ENCODE measurements around the gene VCL. TPM values are rescaled to one million over a fixed set of nuclear protein-coding genes. Genes with fewer than 3 reads are reported as not detected.
"Not testable (repeated sequence)": the region's sequence is repeated elsewhere in the genome, so short reads cannot be mapped to it uniquely, and the experiment has no call there.

VCL gene
- total RNA-seq, 1 experiment from 2014 or later = 176 TPM

DNA sequence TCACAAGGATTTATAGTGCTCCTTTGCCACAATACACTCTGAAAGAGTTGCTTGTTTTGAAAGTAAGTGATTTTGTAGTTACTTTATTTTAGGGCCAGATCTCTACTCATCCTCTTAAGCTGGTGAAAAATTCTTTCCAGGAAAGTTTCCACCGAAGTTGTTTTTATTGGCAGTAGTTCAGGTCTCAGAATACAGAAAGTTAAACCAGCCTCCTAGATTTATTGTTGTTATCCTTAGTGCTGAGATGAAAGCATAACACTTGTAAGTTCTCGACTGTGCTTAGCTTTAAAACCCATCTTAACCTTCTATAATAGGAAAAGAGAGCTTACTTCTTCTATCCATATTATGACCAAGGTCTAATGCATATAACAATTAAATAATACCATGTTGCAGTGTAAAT is 147.2 kb downstream of the VCL start:
- intact Hi-C loops (cut with micrococcal nuclease; ENCODE audit: unreplicated experiment) = no loop called here
- TF ChIP-seq EZH2 (IDR thresholded peaks at IDR 0.05; ENCODE audit: borderline replicate concordance, low read depth, low read length, poor library complexity, severe bottlenecking) = no peak
- no peak for TF ChIP-seq CTCF (conservative IDR thresholded peaks at IDR 0.05; ENCODE audit: low read depth, low read length)
- H3K36me3 ChIP-seq (ENCODE audit: insufficient read depth, low read length, poor library complexity, severe bottlenecking) = no peaks in the 10 kb centered on the region
- H3K27ac ChIP-seq (ENCODE audit: low read depth, low read length, poor library complexity, severe bottlenecking) = no peak overlapping the region
- H3K4me3 ChIP-seq (ENCODE audit: low read depth, low read length, poor library complexity, severe bottlenecking) = no peak overlapping the region
- peaks cover 12% of the 10 kb centered on the region for H3K4me1 ChIP-seq (ENCODE audit: insufficient read depth, low read length, poor library complexity, severe bottlenecking)
- CTCF ChIA-PET = no interaction called here
- H3K27me3 ChIP-seq (replicated peaks; ENCODE audit: insufficient read depth, low read depth, low read length, poor library complexity) = no peaks in the 10 kb centered on the region
- no TSS peak for BruUV-seq (replicated peaks)
- no peaks in the 10 kb centered on the region for H3K9me3 ChIP-seq (ENCODE audit: low read depth, low read length, poor library complexity, severe bottlenecking)
- no peak for DNase-seq (ENCODE audit: low spot score)
- POLR2A ChIA-PET (ENCODE audit: low non-redundant PET) = no interaction called here

GRCh38 chr10:74146980-74147379 is 149.1 kb downstream of the VCL start:
- H3K4me3 ChIP-seq (ENCODE audit: low read depth, low read length, poor library complexity, severe bottlenecking); H3K36me3 ChIP-seq (ENCODE audit: insufficient read depth, low read length, poor library complexity, severe bottlenecking); DNase-seq (ENCODE audit: low spot score); POLR2A ChIA-PET (ENCODE audit: low non-redundant PET); H3K9me3 ChIP-seq (ENCODE audit: low read depth, low read length, poor library complexity, severe bottlenecking); H3K27ac ChIP-seq (ENCODE audit: low read depth, low read length, poor library complexity, severe bottlenecking); CTCF ChIA-PET; H3K27me3 ChIP-seq (replicated peaks; ENCODE audit: insufficient read depth, low read depth, low read length, poor library complexity); BruUV-seq (replicated peaks); intact Hi-C loops (cut with micrococcal nuclease; ENCODE audit: unreplicated experiment): not testable (repeated sequence)
- peaks cover 15% of the 10 kb centered on the region for H3K4me1 ChIP-seq (ENCODE audit: insufficient read depth, low read length, poor library complexity, severe bottlenecking)

- CTCF ChIA-PET = no interaction called here
- H3K36me3 ChIP-seq (ENCODE audit: insufficient read depth, low read length, poor library complexity, severe bottlenecking) = no peaks in the 10 kb centered on the region
- no peak for DNase-seq (ENCODE audit: low spot score)
- TF ChIP-seq EZH2 (IDR thresholded peaks at IDR 0.05; ENCODE audit: borderline replicate concordance, low read depth, low read length, poor library complexity, severe bottlenecking) (no peak), CTCF (conservative IDR thresholded peaks at IDR 0.05; ENCODE audit: low read depth, low read length) (no peak)
- peaks cover 30% of the 10 kb centered on the region for H3K4me1 ChIP-seq (ENCODE audit: insufficient read depth, low read length, poor library complexity, severe bottlenecking)
- H3K4me3 ChIP-seq (ENCODE audit: low read depth, low read length, poor library complexity, severe bottlenecking) = peak within 1 kb of the TSS; percentile 83
- no TSS peak for BruUV-seq (replicated peaks)
- POLR2A ChIA-PET (ENCODE audit: low non-redundant PET) = interaction anchor here (0.7 kb wide), 1 partner anchor 964 kb away, joined by 3 read pairs; no protein-coding TSS in a partner anchor
- H3K27me3 ChIP-seq (replicated peaks; ENCODE audit: insufficient read depth, low read depth, low read length, poor library complexity) = no peaks in the 10 kb centered on the region
- H3K27ac ChIP-seq (ENCODE audit: low read depth, low read length, poor library complexity, severe bottlenecking) = peak within 1 kb of the TSS; percentile 96
- no peaks in the 10 kb centered on the region for H3K9me3 ChIP-seq (ENCODE audit: low read depth, low read length, poor library complexity, severe bottlenecking)
- intact Hi-C loops (cut with micrococcal nuclease; ENCODE audit: unreplicated experiment) = no loop called here
These were observed 152.5 kb downstream of the VCL start, which contains the start of gene AP3M1 for GRCh38 chr10:74150204-74150989. TSS of gene AP3M1 (minus strand) at chr10:74150828. CDS start at chr10:74138379, 12,449 bp downstream.

Data from A673 (cell line).